Activated CD4-positive, CD25-positive, alpha-beta regulatory T cell treated with anti-CD3 and anti-CD28 coated beads, Interleukin-2, amount 50 U/mL, for 72 hours (primary cell): ENCODE results near the gene CDC25B.
"Not testable (repeated sequence)": the region's sequence is repeated elsewhere in the genome, so short reads cannot be mapped to it uniquely, and the experiment has no call there.

ENCODE experiments used
- DNase-seq: peaks from one replicate; pipeline ENCODE4 v3.0.0; 2021

CDC25B gene

GRCh38 chr20:3811467-3812258 lies 15.6 kb downstream of the CDC25B start:
- DNase-seq, result peak; percentile 87

- no peak for DNase-seq
Measured at GRCh38 chr20:3812259-3812681, 16.2 kb downstream of the CDC25B start.

GRCh38 chr20:3812975-3813847 lies 17.1 kb downstream of the CDC25B start:
- no peak for DNase-seq

GRCh38 chr20:3813848-3814581 lies 17.9 kb downstream of the CDC25B start:
- DNase-seq, result no peak

- DNase-seq, result no peak
Measured at GRCh38 chr20:3814928-3815495, 18.9 kb downstream of the CDC25B start.

- DNase-seq, result no peak
Measured at GRCh38 chr20:3815703-3816315, 19.7 kb downstream of the CDC25B start.

GRCh38 chr20:3818155-3819151 lies 22.3 kb downstream of the CDC25B start:
- DNase-seq, result no peak

GRCh38 chr20:3819411-3820047 lies 23.4 kb downstream of the CDC25B start:
- DNase-seq, result no peak

GRCh38 chr20:3820048-3820900 lies 24.2 kb downstream of the CDC25B start, which contains the start of gene AP5S1:
AP5S1 (plus strand) TSS chr20:3820547; CDS start chr20:3822118, 1,571 bp downstream.
- DNase-seq, result peak; percentile 94

- DNase-seq, result no peak
Measured at GRCh38 chr20:3820901-3821727, 25.0 kb downstream of the CDC25B start.

GRCh38 chr20:3821996-3822395 lies 25.9 kb downstream of the CDC25B start:
- no peak for DNase-seq

GRCh38 chr20:3823881-3824280 lies 27.8 kb downstream of the CDC25B start:
- DNase-seq, result no peak

GRCh38 chr20:3825526-3825925 lies 29.4 kb downstream of the CDC25B start:
- DNase-seq, result no peak

- DNase-seq, result no peak
Measured at GRCh38 chr20:3826420-3826819, 30.3 kb downstream of the CDC25B start.

- no peak for DNase-seq
Measured at GRCh38 chr20:3828798-3829197, 32.7 kb downstream of the CDC25B start.

- not testable (repeated sequence) for DNase-seq
Measured at GRCh38 chr20:3829891-3830290, 33.8 kb downstream of the CDC25B start.

GRCh38 chr20:3836132-3836531 lies 40.0 kb downstream of the CDC25B start:
- no peak for DNase-seq

- no peak for DNase-seq
Measured at GRCh38 chr20:3839328-3839727, 43.2 kb downstream of the CDC25B start.

GRCh38 chr20:3840201-3840600 lies 44.1 kb downstream of the CDC25B start:
- DNase-seq, result not testable (repeated sequence)
